K562 (cell line): ENCODE measurements around the gene DARS2. TPM values are rescaled to one million over a fixed set of nuclear protein-coding genes. Genes with fewer than 3 reads are reported as not detected.

ENCODE experiments used
- ATAC-seq: fragments of 200-7000 bp; cut with Tn5 transposase; 3 replicates; pipeline ENCODE4 v1.9.1; 2020; ENCODE audit warnings: moderate library complexity
- BruUV-seq: library from RNA; stranded (reverse); fragments of 400-500 nt; replicated peaks from 2 replicates; lab custom pipeline; 2021; lab: Mats Ljungman, UMichigan
- CTCF ChIA-PET: fragments of 300-600 bp; formaldehyde crosslinking; extraction: SDS; loops from one replicate; lab custom pipeline; 2021; ENCODE audit warnings: low intra/inter-chr PET ratio; lab: Yijun Ruan, JAX
- POLR2A ChIA-PET: fragments of 300-600, 350-650 bp; sonication (Branson Sonifier 250); formaldehyde crosslinking; extraction: SDS; loops from one replicate; lab custom pipeline; 2021; ENCODE audit warnings: antibody characterized with exemption, inconsistent platforms; lab: Yijun Ruan, JAX
- DNase-seq, 4 experiments: peaks; one replicate each; pipeline versions ENCODE4 v3.0.0 to v3.0.0-alpha.2; 2011 to 2018; ENCODE audit warnings: low spot score in 3 of 4, mixed read lengths in 3 of 4; ENCODE audit errors: extremely low read depth in 1 of 4
- FAIRE-seq: peaks from 2 replicates; lab custom pipeline; 2011; peaks lifted over from hg19 to GRCh38; lab: Jason Lieb, UNC
- H2AFZ ChIP-seq: 2 replicates; pipeline ENCODE4 v1.6.0; 2011; ENCODE audit warnings: low read depth, low read length, control low read depth, inconsistent platforms
- H3K27ac ChIP-seq: fragments of 200-600 bp; 3 replicates; pipeline ENCODE4 v1.8.0; 2011; ENCODE audit warnings: low read depth, mild to moderate bottlenecking, control low read depth, inconsistent platforms, low read length, moderate library complexity, mixed read lengths; ENCODE audit errors: extremely low read depth
- H3K27me3 ChIP-seq, 2 experiments: fragments of 300-600 bp in 1 of 2; 2 replicates in 1 of 2; 3 replicates in 1 of 2; pipeline versions ENCODE4 v1.6.0 to v1.8.0; 2011; ENCODE audit warnings: inconsistent platforms in 2 of 2, low read length in 2 of 2, mild to moderate bottlenecking in 1 of 2, mixed read lengths in 1 of 2, moderate library complexity in 1 of 2; ENCODE audit not compliant: control insufficient read depth in 2 of 2, insufficient read depth in 2 of 2
- H3K36me3 ChIP-seq: fragments of 300-600 bp; 3 replicates; pipeline ENCODE4 v1.8.0; 2011; ENCODE audit warnings: mild to moderate bottlenecking, low read length, inconsistent platforms; ENCODE audit not compliant: control insufficient read depth, insufficient read depth
- H3K4me1 ChIP-seq, 2 experiments: fragments of 200-600 bp in 1 of 2; replicated peaks in 1 of 2; 2 replicates in 1 of 2; 3 replicates in 1 of 2; pipeline versions ENCODE4 v1.5.1 to v1.8.0; 2011; ENCODE audit warnings: inconsistent platforms in 2 of 2, low read length in 2 of 2, mild to moderate bottlenecking in 1 of 2, mixed read lengths in 1 of 2, moderate library complexity in 1 of 2; ENCODE audit not compliant: control insufficient read depth in 2 of 2, insufficient read depth in 2 of 2
- H3K4me2 ChIP-seq: 2 replicates; pipeline ENCODE4 v1.6.1; 2011; ENCODE audit warnings: low read length, control low read depth, inconsistent platforms, mixed read lengths; ENCODE audit not compliant: insufficient read depth
- H3K4me3 ChIP-seq: fragments of 200-600 bp; sonication (generic), shearing (Covaris generic); 2 replicates; pipeline ENCODE4 v1.5.1; 2016; ENCODE audit warnings: control low read depth, inconsistent platforms
- H3K79me2 ChIP-seq: fragments of 200-600 bp; 3 replicates; pipeline ENCODE4 v1.8.0; 2011; ENCODE audit warnings: low read length, inconsistent platforms; ENCODE audit not compliant: control insufficient read depth, insufficient read depth
- H3K9ac ChIP-seq, 2 experiments: 2 replicates each; pipeline versions ENCODE4 v1.6.0 to v1.6.1; 2011; ENCODE audit warnings: low read depth in 2 of 2, low read length in 2 of 2, control low read depth in 1 of 2, inconsistent platforms in 1 of 2, mild to moderate bottlenecking in 1 of 2, mixed read lengths in 1 of 2; ENCODE audit not compliant: insufficient read depth in 1 of 2
- H3K9me1 ChIP-seq: one replicate; pipeline ENCODE4 v1.6.0; 2011; ENCODE audit warnings: inconsistent platforms, mild to moderate bottlenecking, low read length, moderate library complexity; ENCODE audit not compliant: control insufficient read depth, insufficient read depth
- H3K9me3 ChIP-seq: replicated peaks from 2 replicates; pipeline ENCODE4 v1.5.1; 2011; ENCODE audit warnings: low read depth, low read length, inconsistent platforms; ENCODE audit not compliant: control insufficient read depth, insufficient read depth
- H4K20me1 ChIP-seq: replicated peaks from 2 replicates; pipeline ENCODE4 v1.6.1; 2011; ENCODE audit warnings: low read length, inconsistent platforms, mixed read lengths; ENCODE audit not compliant: control insufficient read depth, insufficient read depth
- CEBPG ChIP-seq, 3 experiments: fragments of 200-800 bp in 1 of 3; sonication (Bioruptor generic) in 1 of 3; sonication (generic) in 1 of 3; formaldehyde crosslinking in 1 of 3; IDR thresholded peaks in 2 of 3; conservative IDR thresholded peaks in 1 of 3; 2 replicates each; pipeline versions ENCODE4 v1.6.1 to v1.8.0; 2016 to 2022; ENCODE audit warnings: missing compliant biosample characterization in 2 of 3, missing genetic modification characterization in 2 of 3, mild to moderate bottlenecking in 1 of 3, missing genetic modification reagents in 1 of 3
- CSDE1 ChIP-seq, 2 experiments: fragments of 450-650 bp; IDR thresholded peaks; 2 replicates each; pipeline ENCODE4 v1.6.1; 2016; ENCODE audit warnings: mild to moderate bottlenecking in 1 of 2
- DPF2 ChIP-seq: fragments of 450-650 bp; IDR thresholded peaks from 2 replicates; pipeline ENCODE4 v1.6.1; 2016
- E2F3 ChIP-seq: fragments of 250-450 bp; sonication (Bioruptor Pico); IDR thresholded peaks from 2 replicates; pipeline ENCODE4 v1.4.0; 2020; ENCODE audit warnings: mild to moderate bottlenecking
- EP400 ChIP-seq: fragments of 450-650 bp; IDR thresholded peaks from 2 replicates; pipeline ENCODE4 v1.6.1; 2017; ENCODE audit warnings: antibody characterized with exemption, mild to moderate bottlenecking, moderate library complexity
- FOXO4 ChIP-seq: fragments of 450-650 bp; formaldehyde crosslinking; IDR thresholded peaks from 2 replicates; pipeline ENCODE4 v1.4.0; 2020; ENCODE audit warnings: mild to moderate bottlenecking, moderate library complexity
- GABPA ChIP-seq: fragments of 200-800 bp; sonication (Bioruptor generic); conservative IDR thresholded peaks from 2 replicates; pipeline ENCODE4 v1.6.1; 2016; ENCODE audit warnings: low read depth, missing genetic modification characterization, missing compliant biosample characterization
- HLTF ChIP-seq: fragments of 450-650 bp; IDR thresholded peaks from 2 replicates; pipeline ENCODE4 v1.6.1; 2016
- JUN ChIP-seq, 2 experiments: sonication (generic) in 1 of 2; formaldehyde crosslinking in 1 of 2; IDR thresholded peaks; 2 replicates each; pipeline versions ENCODE4 v1.6.1 to v1.8.0; 2012 to 2022; ENCODE audit warnings: borderline replicate concordance in 2 of 2, mild to moderate bottlenecking in 2 of 2, improper control_type of control experiment in 1 of 2, low read depth in 1 of 2, low read length in 1 of 2, missing genetic modification reagents in 1 of 2
- NR3C1 ChIP-seq: sonication (generic); formaldehyde crosslinking; IDR thresholded peaks from 2 replicates; pipeline ENCODE4 v1.8.1; 2022; ENCODE audit warnings: missing genetic modification reagents
- NUFIP1 ChIP-seq: fragments of 450-650 bp; IDR thresholded peaks from 2 replicates; pipeline ENCODE4 v1.6.1; 2018; ENCODE audit not compliant: partially characterized antibody
- SMARCA4 ChIP-seq: fragments of 450-650 bp; IDR thresholded peaks from 2 replicates; pipeline ENCODE4 v1.6.1; 2016
- SMARCE1 ChIP-seq: fragments of 450-650 bp; IDR thresholded peaks from 2 replicates; pipeline ENCODE4 v1.7.1; 2016; ENCODE audit warnings: mild to moderate bottlenecking
- SUPT5H ChIP-seq: fragments of 450-650 bp; IDR thresholded peaks from 2 replicates; pipeline ENCODE4 v1.6.1; 2016
- TBL1XR1 ChIP-seq, 2 experiments: IDR thresholded peaks; 2 replicates each; pipeline ENCODE4 v1.6.1; 2012; ENCODE audit warnings: improper control_type of control experiment in 2 of 2, low read length in 2 of 2, mild to moderate bottlenecking in 1 of 2
- TEAD2 ChIP-seq: fragments of 450-650 bp; IDR thresholded peaks from 2 replicates; pipeline ENCODE4 v1.6.1; 2016; ENCODE audit warnings: missing genetic modification characterization, control low read depth, missing compliant biosample characterization
- XRCC3 ChIP-seq: fragments of 450-650 bp; IDR thresholded peaks from 2 replicates; pipeline ENCODE4 v1.6.1; 2017; ENCODE audit warnings: mild to moderate bottlenecking, moderate library complexity
- ZBTB33 ChIP-seq: sonication (generic); formaldehyde crosslinking; IDR thresholded peaks from 2 replicates; pipeline ENCODE4 v1.8.1; 2023; ENCODE audit warnings: mild to moderate bottlenecking, missing genetic modification reagents
- ZNF12 ChIP-seq: sonication (generic); formaldehyde crosslinking; IDR thresholded peaks from 2 replicates; pipeline ENCODE4 v1.4.0; 2020; ENCODE audit warnings: mild to moderate bottlenecking, missing genetic modification reagents
- ZNF140 ChIP-seq: fragments of 250-450 bp; sonication (Bioruptor Pico); IDR thresholded peaks from 2 replicates; pipeline ENCODE4 v1.8.0; 2021; ENCODE audit warnings: moderate library complexity, mild to moderate bottlenecking, inconsistent platforms
- ZNF764 ChIP-seq: fragments of 250-450 bp; sonication (Bioruptor Pico); IDR thresholded peaks from 2 replicates; pipeline ENCODE4 v1.4.0; 2020; ENCODE audit warnings: low read depth, mild to moderate bottlenecking, moderate library complexity
- ZZZ3 ChIP-seq: fragments of 450-650 bp; IDR thresholded peaks from 2 replicates; pipeline ENCODE4 v1.6.1; 2016; ENCODE audit warnings: antibody characterized with exemption, mild to moderate bottlenecking, moderate library complexity
- WGBS: fragments of 100-300 bp; shearing (Covaris generic); methylation state at CpG from one replicate; pipeline ENCODE4 v1.1.6; 2016; ENCODE audit warnings: low coverage, mixed read lengths; ENCODE audit not compliant: insufficient coverage; ENCODE audit errors: missing lambda C conversion rate; 5-methylcytosine and 5-hydroxymethylcytosine counted together
- in situ Hi-C: fragments of 300-500 bp; cut with MboI; formaldehyde crosslinking; loops from 4 replicates; pipeline ENCODE4 v1.15.0; 2018; ENCODE audit warnings: inconsistent platforms, mixed read lengths
- intact Hi-C: fragments of 100-400 bp; cut with micrococcal nuclease; formaldehyde crosslinking; loops from 2 replicates; pipeline ENCODE4 v1.14.2; 2022
- polyA plus RNA-seq, 8 experiments: library from polyadenylated mRNA; depleted of rRNA in 4 of 8; stranded (reverse) in 5 of 8; unstranded in 3 of 8; fragments of >200 nt; fragmentation: Nextera tagmentation in 2 of 8; fragmentation: Illumina TruSeq in 1 of 8; extraction: Ambion mirVana in 2 of 8; extraction: Trizol in 1 of 8; gene quantifications; 2 replicates each; pipeline versions ENCODE4 v1.2.1 to v1.2.3, GENCODE V29; 2011 to 2014; ENCODE audit warnings: inconsistent platforms in 1 of 8, missing spikeins in 1 of 8
- total RNA-seq, 7 experiments: library from RNA; depleted of rRNA in 6 of 7; stranded (reverse); fragments of >200 nt in 6 of 7; fragmentation: Illumina TruSeq in 2 of 7; extraction: Trizol in 2 of 7; gene quantifications; 2 replicates each; pipeline versions ENCODE4 v1.2.1 to v1.2.3, GENCODE V29; 2011 to 2021; ENCODE audit warnings: low replicate concordance in 1 of 7

Gene DARS2
- total and polyA plus RNA-seq, 9 of the 15 experiments (the other 6 are each of a cell fraction or from before 2014, with no cell fraction given) = 36.4 to 96.7 (median 68.6) TPM

GRCh38 chr1:173818459-173818858 is 6.0 kb upstream of the DARS2 start:
- peak; percentile 56 for ATAC-seq
- DNase-seq = peak in 1 of 4 experiments; percentile 16
- H3K36me3 ChIP-seq = peaks cover 46% of the 10 kb centered on the region
- H4K20me1 ChIP-seq = no peaks in the 10 kb centered on the region
- intact Hi-C loops = no loop called here
- no peak overlapping the region for H3K4me2 ChIP-seq
- no peak overlapping the region for H3K9ac ChIP-seq
- in situ Hi-C loops = loop anchor here (25.0 kb wide), 1 partner anchor 919 kb away; no protein-coding TSS in a partner anchor
- H2AFZ ChIP-seq = no peak overlapping the region
- no peaks in the 10 kb centered on the region for H3K27me3 ChIP-seq
- no peaks in the 10 kb centered on the region for H3K9me3 ChIP-seq
- POLR2A ChIA-PET = interaction anchor here (0.7 to 2.0 kb wide), 12 partner anchors 9 to 179 kb away, joined by 3 to 9 read pairs (median 3); partner anchors contain the start of genes GAS5, KLHL20 and ZBTB37
- no TSS peak for BruUV-seq
- no peak for FAIRE-seq
- H3K4me3 ChIP-seq = no peak overlapping the region
- H3K27ac ChIP-seq = no peak overlapping the region
- peaks cover 13 to 17% of the 10 kb centered on the region in 2 experiments; a peak in 4 of 5 replicates for H3K4me1 ChIP-seq
- H3K79me2 ChIP-seq = peaks cover 87% of the 10 kb centered on the region
- CTCF ChIA-PET = no interaction called here
- no peaks in the 10 kb centered on the region for H3K9me1 ChIP-seq
- WGBS = 5% methylated on average over 1 of the region's 1 CpG
- TF ChIP-seq NR3C1 (CRISPR knock-in tag) = no peak
- no peak for TF ChIP-seq ZBTB33 (CRISPR knock-in tag)
- TF ChIP-seq HLTF = 0 out of 2 replicates have a peak, but pooled peaks have one; percentile 12
- TF ChIP-seq E2F3 (CRISPR knock-in tag) = no peak
- 0 out of 2 replicates have a peak, but pooled peaks have one; percentile 28 for TF ChIP-seq SMARCE1
- TF ChIP-seq ZZZ3 = 0 out of 2 replicates have a peak, but pooled peaks have one; percentile 0
- TF ChIP-seq ZNF764 = no peak
- TF ChIP-seq CSDE1 (IDR thresholded peaks at IDR 0.05) = 0 out of 4 replicates have a peak, but pooled peaks of 1 of the 2 experiments have one; percentile 19
- no peak for TF ChIP-seq XRCC3
- no peak for TF ChIP-seq ZNF140 (CRISPR knock-in tag)
- no peak for TF ChIP-seq TBL1XR1 (IDR thresholded peaks at IDR 0.05; ENCODE audit: low read length in 2 of 2)
- peak; percentile 35; the same call in 1 of the 2 replicates for TF ChIP-seq SMARCA4
- peak; percentile 39 for TF ChIP-seq DPF2
- TF ChIP-seq CEBPG (CRISPR knock-in tag; IDR thresholded peaks at IDR 0.05) = no peak
- no peak for TF ChIP-seq CEBPG (tag; conservative IDR thresholded peaks at IDR 0.05 in 1 of 2, IDR thresholded peaks at IDR 0.05 in 1 of 2)
- TF ChIP-seq SUPT5H = peak; percentile 16; the same call in 1 of the 2 replicates
- TF ChIP-seq JUN (IDR thresholded peaks at IDR 0.05; ENCODE audit: borderline replicate concordance, low read depth, low read length) = no peak
- TF ChIP-seq JUN (CRISPR knock-in tag; IDR thresholded peaks at IDR 0.05; ENCODE audit: borderline replicate concordance) = no peak
- no peak for TF ChIP-seq GABPA (tag)
- no peak for TF ChIP-seq FOXO4 (CRISPR knock-in tag)
- TF ChIP-seq NUFIP1 = no peak
- TF ChIP-seq TEAD2 (tag) = no peak
- no peak for TF ChIP-seq ZNF12 (CRISPR knock-in tag)
- TF ChIP-seq EP400 = peak; percentile 19; the same call in 1 of the 2 replicates
